GM19452 (cell line): ENCODE data around the gene LDLRAD3.

Experiments
- ATAC-seq: cut with Tn5 transposase; IDR thresholded peaks from one replicate; pipeline ENCODE4 v1.9.1; 2021; ENCODE audit not compliant: unreplicated experiment

LDLRAD3 gene

GRCh38 chr11:35927104-35927503 lies 16.8 kb upstream of the LDLRAD3 start:
- no peak for ATAC-seq

GRCh38 chr11:35927682-35928081 lies 16.2 kb upstream of the LDLRAD3 start:
- no peak for ATAC-seq

GRCh38 chr11:35928688-35929395 lies 15.0 kb upstream of the LDLRAD3 start:
- ATAC-seq: no peak

GRCh38 chr11:35930466-35930865 lies 13.4 kb upstream of the LDLRAD3 start:
- no peak for ATAC-seq

- no peak for ATAC-seq
These were observed 11.7 kb upstream of the LDLRAD3 start for GRCh38 chr11:35932121-35932520.

GRCh38 chr11:35932681-35933319 lies 11.1 kb upstream of the LDLRAD3 start:
- no peak for ATAC-seq

GRCh38 chr11:35933320-35933871 lies 10.5 kb upstream of the LDLRAD3 start:
- no peak for ATAC-seq

- no peak for ATAC-seq
These were observed 9.6 kb upstream of the LDLRAD3 start for GRCh38 chr11:35934271-35934670.

- ATAC-seq: no peak
These were observed 8.9 kb upstream of the LDLRAD3 start for GRCh38 chr11:35934981-35935380.

- no peak for ATAC-seq
These were observed 8.5 kb upstream of the LDLRAD3 start for GRCh38 chr11:35935390-35935789.

GRCh38 chr11:35937111-35937510 lies 6.8 kb upstream of the LDLRAD3 start:
- no peak for ATAC-seq

- ATAC-seq: no peak
These were observed 6.2 kb upstream of the LDLRAD3 start for GRCh38 chr11:35937700-35938099.

- ATAC-seq: no peak
These were observed 5.6 kb upstream of the LDLRAD3 start for GRCh38 chr11:35938231-35938630.

- ATAC-seq: no peak
These were observed 553 bp upstream of the LDLRAD3 start for GRCh38 chr11:35943309-35943708.

- no peak for ATAC-seq
These were observed 758 bp downstream of the LDLRAD3 start for GRCh38 chr11:35944503-35945136.

- ATAC-seq: no peak
These were observed 1.3 kb downstream of the LDLRAD3 start for GRCh38 chr11:35945137-35945518.

GRCh38 chr11:35946766-35947165 lies 2.9 kb downstream of the LDLRAD3 start:
- ATAC-seq: no peak

GRCh38 chr11:35947437-35947836 lies 3.6 kb downstream of the LDLRAD3 start:
- no peak for ATAC-seq

GRCh38 chr11:35949242-35949641 lies 5.4 kb downstream of the LDLRAD3 start:
- no peak for ATAC-seq

- no peak for ATAC-seq
These were observed 6.2 kb downstream of the LDLRAD3 start for GRCh38 chr11:35950082-35950481.

- ATAC-seq: no peak
These were observed 7.8 kb downstream of the LDLRAD3 start for GRCh38 chr11:35951680-35952079.
